SK-N-SH (cell line): ENCODE data around the gene CRAT.

Experiments used
- EZH2phosphoT487 ChIP-seq: fragments of 200-600 bp; sonication (generic); IDR thresholded peaks from 2 replicates; pipeline ENCODE4 v1.6.1; 2017; ENCODE audit warnings: low read depth, mixed run types, mild to moderate bottlenecking, antibody characterized with exemption, moderate library complexity, borderline replicate concordance
- TF ChIP-seq, protein P1 (sequence below): IDR thresholded peaks from 2 replicates; pipeline ENCODE4 v1.4.0; 2012; ENCODE audit warnings: low read depth

DNA sequence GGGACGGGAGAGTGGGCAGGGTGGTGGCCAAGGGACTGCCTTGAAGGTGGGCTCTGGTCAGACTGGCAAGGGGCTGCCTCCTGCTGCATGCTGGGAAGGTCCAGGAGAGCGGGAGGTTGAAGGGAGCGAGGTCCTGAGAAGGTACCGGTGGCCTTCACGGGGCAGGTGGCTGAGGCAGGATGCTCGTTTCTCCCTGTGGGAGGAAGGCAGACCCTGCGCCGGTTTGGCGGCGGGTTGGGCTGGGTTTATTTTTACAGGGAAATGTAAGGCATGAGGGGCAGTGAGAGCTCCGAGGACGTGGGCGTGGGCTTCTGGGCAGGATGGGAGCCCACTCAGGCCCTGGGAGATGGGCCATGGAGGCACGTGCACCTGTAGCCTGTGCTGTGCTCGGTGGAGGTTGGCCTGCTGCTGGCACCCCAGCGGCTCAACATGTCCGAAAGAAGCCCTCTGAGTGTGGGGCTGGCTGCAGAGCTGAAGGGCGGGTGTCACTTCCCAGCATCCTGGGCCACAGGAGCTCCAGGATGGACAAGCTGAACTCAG, 40.1 kb upstream of the CRAT start:
- TF ChIP-seq EZH2phosphoT487, result no peak
- TF ChIP-seq, protein P1, sequence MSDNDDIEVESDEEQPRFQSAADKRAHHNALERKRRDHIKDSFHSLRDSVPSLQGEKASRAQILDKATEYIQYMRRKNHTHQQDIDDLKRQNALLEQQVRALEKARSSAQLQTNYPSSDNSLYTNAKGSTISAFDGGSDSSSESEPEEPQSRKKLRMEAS, result no peak
